Panc1 (cell line): ENCODE data around the gene NID2. TPM values are rescaled to one million over a fixed set of nuclear protein-coding genes. Genes with fewer than 3 reads are reported as not detected.

Experiments used
- ATAC-seq: fragments of 200-7000 bp; cut with Tn5 transposase; 2 replicates; pipeline ENCODE4 v1.9.1; 2020; ENCODE audit warnings: mild to moderate bottlenecking, moderate library complexity
- BruUV-seq: library from RNA; stranded (reverse); fragments of 400-500 nt; replicated peaks from 2 replicates; lab custom pipeline; 2021; lab: Mats Ljungman, UMichigan
- CTCF ChIA-PET: fragments of 300-600 bp; sonication (Branson Sonifier 250); formaldehyde crosslinking; loops from one replicate; lab custom pipeline; 2022; ENCODE audit warnings: antibody characterized with exemption; lab: Charles Lee
- POLR2A ChIA-PET: fragments of 300-600 bp; sonication (Branson Sonifier 250); formaldehyde crosslinking; loops from one replicate; lab custom pipeline; 2022; ENCODE audit warnings: antibody characterized with exemption; lab: Charles Lee
- DNase-seq: peaks from one replicate; pipeline ENCODE4 v3.0.0-alpha.2; 2010; ENCODE audit warnings: low read depth, low spot score
- H3K27ac ChIP-seq: 2 replicates; pipeline ENCODE4 v1.5.1; 2011; ENCODE audit warnings: mild to moderate bottlenecking, low read length, inconsistent platforms
- H3K27me3 ChIP-seq: fragments of 200-500 bp; sonication (Bioruptor generic); 2 replicates; pipeline ENCODE4 v1.6.0; 2014; ENCODE audit warnings: low read length, inconsistent platforms; ENCODE audit not compliant: control insufficient read depth, insufficient read depth
- H3K36me3 ChIP-seq: fragments of 200-500 bp; sonication (Bioruptor generic); 2 replicates; pipeline ENCODE4 v1.5.1; 2014; ENCODE audit warnings: inconsistent platforms, mild to moderate bottlenecking, low read length, moderate library complexity; ENCODE audit not compliant: control insufficient read depth, insufficient read depth
- H3K4me1 ChIP-seq: 2 replicates; pipeline ENCODE4 v1.5.1; 2011; ENCODE audit warnings: inconsistent platforms, mild to moderate bottlenecking, low read length, moderate library complexity; ENCODE audit not compliant: control insufficient read depth, insufficient read depth
- H3K4me3 ChIP-seq, 2 experiments: 2 replicates each; pipeline ENCODE4 v1.5.1; 2011 to 2012; ENCODE audit warnings: low read depth in 2 of 2, low read length in 2 of 2, mild to moderate bottlenecking in 2 of 2, inconsistent platforms in 1 of 2, moderate library complexity in 1 of 2
- H3K9me3 ChIP-seq: fragments of 200-500 bp; sonication (Bioruptor generic); 2 replicates; pipeline ENCODE4 v1.5.1; 2014; ENCODE audit warnings: low read depth, mild to moderate bottlenecking, inconsistent platforms, low read length, moderate library complexity; ENCODE audit not compliant: control insufficient read depth, insufficient read depth
- CTCF ChIP-seq: fragments of 450-650 bp; IDR thresholded peaks from 2 replicates; pipeline ENCODE4 v1.5.1; 2017; ENCODE audit warnings: mild to moderate bottlenecking
- POLR2AphosphoS5 ChIP-seq: IDR thresholded peaks from 2 replicates; pipeline ENCODE4 v1.6.1; 2012; ENCODE audit warnings: mild to moderate bottlenecking, low read depth, low read length, moderate library complexity
- REST ChIP-seq, 2 experiments: IDR thresholded peaks; 2 replicates each; pipeline ENCODE4 v1.6.1; 2011 to 2012; ENCODE audit warnings: low read depth in 2 of 2, control low read depth in 1 of 2, low read length in 1 of 2, mild to moderate bottlenecking in 1 of 2, moderate library complexity in 1 of 2; ENCODE audit not compliant: insufficient read depth in 1 of 2
- SIN3A ChIP-seq: IDR thresholded peaks from 2 replicates; pipeline ENCODE4 v1.6.1; 2012; ENCODE audit warnings: low read depth, mild to moderate bottlenecking, low read length, moderate library complexity, borderline replicate concordance; ENCODE audit not compliant: insufficient read depth
- TCF7L2 ChIP-seq: IDR thresholded peaks from 2 replicates; pipeline ENCODE4 v1.6.1; 2011; ENCODE audit warnings: mild to moderate bottlenecking, low read depth, low read length, inconsistent platforms
- in situ Hi-C: cut with HindIII; loops from 2 replicates; pipeline ENCODE4 v1.10.0; 2016; ENCODE audit warnings: low sequenced_read_pairs, low pct_unique_long_range_greater_than_20kb
- intact Hi-C: fragments of 100-400 bp; cut with micrococcal nuclease; formaldehyde crosslinking; loops from one replicate; pipeline ENCODE4 v1.10.0; 2022; ENCODE audit not compliant: unreplicated experiment
- total RNA-seq: library from RNA; stranded (reverse); gene quantifications from one replicate; pipeline ENCODE4 v1.2.1, GENCODE V29; 2021; ENCODE audit not compliant: unreplicated experiment

NID2 gene
- total RNA-seq, 1 experiment from 2014 or later, result 0.36 TPM

GRCh38 chr14:52012635-52013034 lies 56.2 kb downstream of the NID2 start:
- DNase-seq (no peak), ATAC-seq (no peak)
- peaks cover 2% of the 10 kb centered on the region for H3K36me3 ChIP-seq
- H3K4me1 ChIP-seq, result no peaks in the 10 kb centered on the region
- CTCF ChIA-PET, result no interaction called here
- H3K9me3 ChIP-seq, result no peaks in the 10 kb centered on the region
- no peak for TF ChIP-seq CTCF
- no peak for TF ChIP-seq REST (IDR thresholded peaks at IDR 0.05; ENCODE audit: insufficient read depth in 1 of 2, low read depth in 2 of 2, low read length in 1 of 2)
- TF ChIP-seq SIN3A, result no peak
- TF ChIP-seq TCF7L2, result no peak
- no peak for TF ChIP-seq POLR2AphosphoS5
- in situ Hi-C loops, result no loop called here
- POLR2A ChIA-PET, result no interaction called here
- no TSS peak for BruUV-seq
- no peaks in the 10 kb centered on the region; the same call in 1 of the 2 replicates for H3K27me3 ChIP-seq
- no peak overlapping the region for H3K4me3 ChIP-seq
- intact Hi-C loops, result no loop called here
- H3K27ac ChIP-seq, result no peak overlapping the region

- no peaks in the 10 kb centered on the region for H3K4me1 ChIP-seq
- ChIA-PET POLR2A (no interaction called here), CTCF (interaction anchor here (0.6 kb wide), 1 partner anchor 10 kb away, joined by 8 read pairs; no protein-coding TSS in a partner anchor)
- H3K27me3 ChIP-seq, result no peaks in the 10 kb centered on the region
- no peak overlapping the region for H3K27ac ChIP-seq
- ATAC-seq (no peak), DNase-seq (no peak)
- in situ Hi-C loops, result no loop called here
- TF ChIP-seq CTCF, result no peak
- TF ChIP-seq TCF7L2, result no peak
- no peak for TF ChIP-seq POLR2AphosphoS5
- TF ChIP-seq REST (IDR thresholded peaks at IDR 0.05; ENCODE audit: insufficient read depth in 1 of 2, low read depth in 2 of 2, low read length in 1 of 2), result no peak
- no peak for TF ChIP-seq SIN3A
- H3K9me3 ChIP-seq, result no peaks in the 10 kb centered on the region
- no peak overlapping the region for H3K4me3 ChIP-seq
- no TSS peak for BruUV-seq
- H3K36me3 ChIP-seq, result peaks cover 10% of the 10 kb centered on the region
- intact Hi-C loops, result no loop called here
These were observed 57.3 kb downstream of the NID2 start for GRCh38 chr14:52011523-52011922.
